H9 (cell line): ENCODE measurements around the gene NTSR1. TPM values are rescaled to one million over a fixed set of nuclear protein-coding genes. Genes with fewer than 3 reads are reported as not detected.

Experiments used
- DNase-seq: peaks from one replicate; pipeline ENCODE4 v3.0.0-alpha.2; 2017
- H2AFZ ChIP-seq: one replicate; pipeline ENCODE4 v1.6.1; 2013; ENCODE audit warnings: mild to moderate bottlenecking, low read length, control low read depth, moderate library complexity
- H2AK5ac ChIP-seq: 2 replicates; pipeline ENCODE4 v1.6.1; 2013; ENCODE audit warnings: low read length, control low read depth, mixed read lengths; ENCODE audit not compliant: insufficient read length
- H2BK120ac ChIP-seq: one replicate; pipeline ENCODE4 v1.6.1; 2013; ENCODE audit warnings: low read depth, mild to moderate bottlenecking, low read length, control low read depth, inconsistent platforms; ENCODE audit not compliant: poor library complexity, severe bottlenecking
- H2BK12ac ChIP-seq: 2 replicates; pipeline ENCODE4 v1.6.1; 2013; ENCODE audit warnings: low read length, control low read depth, mixed read lengths, low read depth; ENCODE audit not compliant: insufficient read length
- H2BK15ac ChIP-seq: 2 replicates; pipeline ENCODE4 v1.6.1; 2013; ENCODE audit warnings: low read depth, low read length, control low read depth
- H2BK20ac ChIP-seq: one replicate; pipeline ENCODE4 v1.6.1; 2013; ENCODE audit warnings: low read depth, mild to moderate bottlenecking, low read length, control low read depth, inconsistent platforms; ENCODE audit not compliant: poor library complexity, severe bottlenecking
- H2BK5ac ChIP-seq: 2 replicates; pipeline ENCODE4 v1.6.1; 2013; ENCODE audit warnings: low read length, control low read depth, mixed read lengths; ENCODE audit not compliant: insufficient read length
- H3K14ac ChIP-seq: 2 replicates; pipeline ENCODE4 v1.6.1; 2013; ENCODE audit warnings: low read length, control low read depth; ENCODE audit not compliant: insufficient read depth
- H3K18ac ChIP-seq: 2 replicates; pipeline ENCODE4 v1.6.1; 2013; ENCODE audit warnings: low read depth, mild to moderate bottlenecking, mixed read lengths, low read length, control low read depth; ENCODE audit not compliant: insufficient read length
- H3K23ac ChIP-seq: 2 replicates; pipeline ENCODE4 v1.6.1; 2013; ENCODE audit warnings: low read length, control low read depth, mixed read lengths, low read depth; ENCODE audit not compliant: insufficient read length
- H3K23me2 ChIP-seq: 2 replicates; pipeline ENCODE4 v1.6.1; 2013; ENCODE audit warnings: low read depth, mild to moderate bottlenecking, mixed read lengths, low read length, control low read depth; ENCODE audit not compliant: insufficient read length, poor library complexity, severe bottlenecking
- H3K27ac ChIP-seq: 2 replicates; pipeline ENCODE4 v1.5.1; 2013; ENCODE audit warnings: low read length, control low read depth, mixed read lengths, low read depth; ENCODE audit not compliant: insufficient read length
- H3K27me3 ChIP-seq: 2 replicates; pipeline ENCODE4 v1.6.1; 2013; ENCODE audit warnings: low read length, control low read depth, inconsistent platforms; ENCODE audit not compliant: insufficient read depth
- H3K4ac ChIP-seq: 2 replicates; pipeline ENCODE4 v1.6.1; 2013; ENCODE audit warnings: low read depth, mild to moderate bottlenecking, control low read depth, inconsistent platforms, low read length, moderate library complexity
- H3K4me1 ChIP-seq: 2 replicates; pipeline ENCODE4 v1.6.1; 2013; ENCODE audit warnings: low read length, control low read depth, inconsistent platforms; ENCODE audit not compliant: insufficient read depth
- H3K4me2 ChIP-seq: 2 replicates; pipeline ENCODE4 v1.6.1; 2013; ENCODE audit warnings: low read length, control low read depth, mixed read lengths; ENCODE audit not compliant: insufficient read length, insufficient read depth
- H3K56ac ChIP-seq: 2 replicates; pipeline ENCODE4 v1.6.1; 2013; ENCODE audit warnings: low read depth, mild to moderate bottlenecking, mixed read lengths, low read length, control low read depth; ENCODE audit not compliant: insufficient read length
- H3K79me1 ChIP-seq: 2 replicates; pipeline ENCODE4 v1.6.1; 2013; ENCODE audit warnings: low read depth, mild to moderate bottlenecking, moderate library complexity, low read length, control low read depth, inconsistent platforms; ENCODE audit not compliant: insufficient read depth, poor library complexity, severe bottlenecking
- H3K79me2 ChIP-seq: 2 replicates; pipeline ENCODE4 v1.6.1; 2013; ENCODE audit warnings: low read length, control low read depth, inconsistent platforms; ENCODE audit not compliant: insufficient read depth
- H3K9ac ChIP-seq: 2 replicates; pipeline ENCODE4 v1.6.1; 2013; ENCODE audit warnings: low read length, control low read depth, mixed read lengths; ENCODE audit not compliant: insufficient read length; ENCODE audit errors: extremely low read depth
- H3K9me3 ChIP-seq: one replicate; pipeline ENCODE4 v1.6.1; 2013; ENCODE audit warnings: low read depth, low read length, inconsistent platforms; ENCODE audit not compliant: control insufficient read depth
- H3T11ph ChIP-seq: one replicate; pipeline ENCODE4 v1.6.1; 2013; ENCODE audit warnings: mild to moderate bottlenecking, low read length, control low read depth, inconsistent platforms
- H4K20me1 ChIP-seq: one replicate; pipeline ENCODE4 v1.6.1; 2013; ENCODE audit not compliant: control insufficient read depth, insufficient read length, insufficient read depth
- H4K5ac ChIP-seq: 2 replicates; pipeline ENCODE4 v1.6.1; 2013; ENCODE audit warnings: low read depth, mild to moderate bottlenecking, mixed read lengths, low read length, control low read depth; ENCODE audit not compliant: insufficient read length
- H4K8ac ChIP-seq: replicated peaks from 2 replicates; pipeline ENCODE4 v1.6.1; 2013; ENCODE audit warnings: low read length, control low read depth, mixed read lengths, low read depth; ENCODE audit not compliant: insufficient read length
- H4K91ac ChIP-seq: 2 replicates; pipeline ENCODE4 v1.6.1; 2013; ENCODE audit warnings: low read depth, mild to moderate bottlenecking, moderate library complexity, mixed read lengths, low read length, control low read depth; ENCODE audit not compliant: insufficient read length
- H3K27ac Mint-ChIP-seq, 3 experiments: 2 replicates in 2 of 3; 3 replicates in 1 of 3; pipeline ENCODE4 v1.8.0; 2020 to 2021; ENCODE audit warnings: mixed read lengths in 3 of 3, mild to moderate bottlenecking in 1 of 3, moderate library complexity in 1 of 3
- H3K27me3 Mint-ChIP-seq: 2 replicates; pipeline ENCODE4 v1.8.0; 2021; ENCODE audit warnings: low read depth, mild to moderate bottlenecking, moderate library complexity, mixed read lengths
- H3K36me3 Mint-ChIP-seq, 3 experiments: 2 replicates in 2 of 3; 3 replicates in 1 of 3; pipeline ENCODE4 v1.8.0; 2020 to 2021; ENCODE audit warnings: low read depth in 3 of 3, mixed read lengths in 3 of 3; ENCODE audit not compliant: insufficient read depth in 1 of 3
- H3K4me1 Mint-ChIP-seq, 2 experiments: 2 replicates each; pipeline ENCODE4 v1.8.0; 2020; ENCODE audit warnings: mixed read lengths in 2 of 2
- H3K4me3 Mint-ChIP-seq, 2 experiments: 2 replicates in 1 of 2; 3 replicates in 1 of 2; pipeline ENCODE4 v1.8.0; 2020 to 2021; ENCODE audit warnings: mild to moderate bottlenecking in 2 of 2, mixed read lengths in 2 of 2, moderate library complexity in 1 of 2
- H3K9me3 Mint-ChIP-seq, 2 experiments: 2 replicates in 1 of 2; 3 replicates in 1 of 2; pipeline ENCODE4 v1.8.0; 2020; ENCODE audit warnings: mild to moderate bottlenecking in 2 of 2, mixed read lengths in 2 of 2, moderate library complexity in 1 of 2
- CTCF ChIP-seq: fragments of 200-600 bp; sonication (generic); conservative IDR thresholded peaks from 3 replicates; pipeline ENCODE4 v1.8.0; 2021; ENCODE audit warnings: antibody characterized with exemption, mild to moderate bottlenecking
- WGBS: extraction: QIAGEN DNeasy Blood & Tissue Kit; methylation state at CpG from one replicate; pipeline ENCODE4 v1.1.7; 2013; ENCODE audit warnings: missing lambda C conversion rate, low lambda C conversion rate, mixed read lengths; ENCODE audit not compliant: insufficient read length; ENCODE audit errors: extremely low coverage; 5-methylcytosine and 5-hydroxymethylcytosine counted together
- total RNA-seq: library from RNA; stranded (reverse); gene quantifications from 2 replicates; pipeline ENCODE4 v1.2.1, GENCODE V29; 2021

Gene NTSR1
- total RNA-seq, 1 experiment from 2014 or later, result 0.11 TPM

GRCh38 chr20:62811720-62812119 lies 103.1 kb downstream of the NTSR1 start:
- Histone ChIP-seq H2BK120ac (no peak overlapping the region), H3K56ac (no peak overlapping the region), H3K4me2 (no peak overlapping the region), H4K20me1 (no peaks in the 10 kb centered on the region), H3K23ac (no peak overlapping the region), H2AK5ac (no peak overlapping the region), H3K79me2 (no peaks in the 10 kb centered on the region), H2BK20ac (no peak overlapping the region), H3K4me1 (no peaks in the 10 kb centered on the region; the same call in 1 of the 2 replicates), H3K9me3 (no peaks in the 10 kb centered on the region), H3K23me2 (peaks cover 12% of the 10 kb centered on the region), H3K18ac (no peak overlapping the region), H3K9ac (no peak overlapping the region), H2AFZ (no peak overlapping the region), H3K14ac (no peak overlapping the region), H2BK5ac (no peak overlapping the region), H3K27ac (no peak overlapping the region), H4K8ac (no peak overlapping the region), H4K91ac (no peak overlapping the region), H2BK15ac (no peak overlapping the region), H4K5ac (no peak overlapping the region), H2BK12ac (no peak overlapping the region), H3T11ph (no peak overlapping the region), H3K79me1 (no peaks in the 10 kb centered on the region), H3K4ac (no peak overlapping the region), H3K27me3 (no peaks in the 10 kb centered on the region)
- Mint-ChIP-seq H3K27ac (peak overlapping the region in 1 of 3 experiments; percentile 70; a peak in 1 of 7 replicates), H3K4me3 (no peak overlapping the region), H3K36me3 (peaks cover 1 to 28% (median 27%) of the 10 kb centered on the region in 3 experiments; a peak in 6 of 7 replicates), H3K4me1 (peaks cover 13 to 14% of the 10 kb centered on the region in 2 experiments), H3K9me3 (no peaks in the 10 kb centered on the region), H3K27me3 (peaks cover 5% of the 10 kb centered on the region)
- no CpG with 5 or more reads among the region's 10 CpGs for WGBS
- no peak for TF ChIP-seq CTCF
- no peak for DNase-seq

Other genes with a start within 250 kb of the NTSR1 start
- gene GATA5, start 232.8 kb upstream of the NTSR1 start, total RNA-seq, result 0.24 and 0.39 TPM in 2 replicates
- gene SLCO4A1, start 66.3 kb upstream of the NTSR1 start, total RNA-seq, result 8.4 and 9.4 TPM in 2 replicates
- gene MRGBP, start 87.6 kb downstream of the NTSR1 start, total RNA-seq, result 14.6 and 16.3 TPM in 2 replicates
- gene OGFR, start 96.0 kb downstream of the NTSR1 start, total RNA-seq, result 33.0 and 33.1 TPM in 2 replicates
- gene COL9A3, start 108.2 kb downstream of the NTSR1 start, total RNA-seq, result 137 and 150 TPM in 2 replicates
- gene TCFL5, start 153.0 kb downstream of the NTSR1 start, total RNA-seq, result 15.9 and 16.4 TPM in 2 replicates
- gene DIDO1, start 217.7 kb downstream of the NTSR1 start, total RNA-seq, result 85.9 TPM in 2 replicates
- 60.9 and 62.9 TPM in 2 replicates for gene GID8, start 229.3 kb downstream of the NTSR1 start, total RNA-seq
- gene SLC17A9, start 243.9 kb downstream of the NTSR1 start, total RNA-seq, result 19.9 and 20.9 TPM in 2 replicates